GM10266 (cell line): Measurements from ENCODE around the gene DRG2.

Experiments used
- DNase-seq: peaks from one replicate; pipeline ENCODE4 v3.0.0; 2012; ENCODE audit errors: extremely low spot score
- TF ChIP-seq, protein P1 (sequence below): IDR thresholded peaks from 2 replicates; pipeline ENCODE4 v1.5.1; 2012; ENCODE audit warnings: mild to moderate bottlenecking, low read depth; ENCODE audit not compliant: control insufficient read depth, insufficient read depth; ENCODE audit errors: missing control alignments

The DRG2 gene

GRCh38 chr17:18042983-18043382, 44.8 kb upstream of the DRG2 start:
- TF ChIP-seq, protein P1, sequence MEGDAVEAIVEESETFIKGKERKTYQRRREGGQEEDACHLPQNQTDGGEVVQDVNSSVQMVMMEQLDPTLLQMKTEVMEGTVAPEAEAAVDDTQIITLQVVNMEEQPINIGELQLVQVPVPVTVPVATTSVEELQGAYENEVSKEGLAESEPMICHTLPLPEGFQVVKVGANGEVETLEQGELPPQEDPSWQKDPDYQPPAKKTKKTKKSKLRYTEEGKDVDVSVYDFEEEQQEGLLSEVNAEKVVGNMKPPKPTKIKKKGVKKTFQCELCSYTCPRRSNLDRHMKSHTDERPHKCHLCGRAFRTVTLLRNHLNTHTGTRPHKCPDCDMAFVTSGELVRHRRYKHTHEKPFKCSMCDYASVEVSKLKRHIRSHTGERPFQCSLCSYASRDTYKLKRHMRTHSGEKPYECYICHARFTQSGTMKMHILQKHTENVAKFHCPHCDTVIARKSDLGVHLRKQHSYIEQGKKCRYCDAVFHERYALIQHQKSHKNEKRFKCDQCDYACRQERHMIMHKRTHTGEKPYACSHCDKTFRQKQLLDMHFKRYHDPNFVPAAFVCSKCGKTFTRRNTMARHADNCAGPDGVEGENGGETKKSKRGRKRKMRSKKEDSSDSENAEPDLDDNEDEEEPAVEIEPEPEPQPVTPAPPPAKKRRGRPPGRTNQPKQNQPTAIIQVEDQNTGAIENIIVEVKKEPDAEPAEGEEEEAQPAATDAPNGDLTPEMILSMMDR: no peak
- DNase-seq: no peak

DNA sequence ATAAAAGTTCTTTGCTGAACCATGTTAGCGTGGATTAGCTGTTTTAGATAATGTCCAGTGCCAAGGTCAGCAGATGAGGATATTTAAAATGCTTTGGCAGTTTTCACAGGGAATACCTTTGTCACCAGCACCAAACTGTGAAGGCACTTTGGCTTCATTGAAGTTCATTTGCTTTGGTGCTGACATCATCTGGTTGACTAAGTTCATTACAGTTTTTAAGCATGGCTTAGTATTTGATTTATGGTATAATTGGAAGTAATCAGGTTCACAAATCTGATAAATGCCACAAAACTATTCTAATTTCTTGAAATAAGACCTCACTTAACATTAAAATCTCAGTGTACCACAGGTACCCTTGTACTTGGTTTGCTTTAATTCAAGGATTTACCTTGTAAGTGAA, 44.3 kb upstream of the DRG2 start:
- TF ChIP-seq, protein P1: no peak
- DNase-seq: no peak

DNA sequence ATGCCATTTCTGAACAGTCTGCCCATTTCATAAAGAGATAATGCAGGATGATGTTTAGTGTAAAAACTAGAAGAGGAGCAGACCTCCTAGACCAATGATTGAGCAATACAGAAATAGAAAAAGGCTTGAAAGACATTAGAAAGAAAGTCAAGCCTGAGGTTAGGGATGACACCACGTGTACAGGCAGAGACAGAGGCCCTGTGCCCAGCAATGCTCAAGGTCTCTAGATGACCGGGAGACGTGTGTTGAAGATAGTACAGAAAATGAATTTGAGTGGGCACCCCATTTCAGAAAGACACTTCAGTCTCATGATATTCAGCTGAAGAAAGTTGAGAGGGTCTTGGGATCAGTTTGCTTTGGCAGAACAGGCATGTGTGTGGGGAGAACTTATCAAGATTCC, 43.1 kb upstream of the DRG2 start:
- no peak for DNase-seq
- TF ChIP-seq, protein P1: no peak

DNA sequence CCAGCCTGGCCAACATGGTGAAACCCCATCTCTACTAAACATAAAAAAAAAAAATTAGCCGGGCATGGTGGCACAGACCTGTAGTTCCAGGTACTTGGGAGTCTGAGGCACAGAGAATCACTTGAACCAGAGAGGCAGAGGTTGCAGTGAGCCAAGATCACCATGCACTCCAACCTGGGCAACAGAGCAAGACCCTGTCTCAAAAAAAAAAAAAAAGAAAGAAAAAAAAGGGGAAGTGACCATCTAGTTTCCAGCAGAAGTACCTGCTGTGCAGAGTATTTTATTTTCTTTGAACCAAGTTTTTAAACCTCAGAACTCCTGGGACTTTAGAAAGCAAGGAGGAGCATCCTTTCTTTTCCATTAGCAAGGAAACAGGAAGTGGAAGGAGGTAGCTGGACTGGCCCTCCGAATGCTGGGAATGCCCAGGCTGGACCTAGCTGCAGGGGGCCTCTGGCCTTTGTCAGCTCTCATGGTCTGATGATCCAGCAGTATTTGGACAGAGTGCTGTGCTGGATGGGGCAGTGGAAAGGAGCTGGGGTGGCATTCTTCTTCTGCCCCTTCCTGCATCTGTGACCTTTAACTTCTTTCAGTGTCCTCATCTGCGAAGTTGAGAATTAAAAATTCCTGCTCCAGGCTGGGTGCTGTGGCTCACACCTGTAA, 41.9 kb upstream of the DRG2 start:
- DNase-seq: no peak
- TF ChIP-seq, protein P1: no peak

DNA sequence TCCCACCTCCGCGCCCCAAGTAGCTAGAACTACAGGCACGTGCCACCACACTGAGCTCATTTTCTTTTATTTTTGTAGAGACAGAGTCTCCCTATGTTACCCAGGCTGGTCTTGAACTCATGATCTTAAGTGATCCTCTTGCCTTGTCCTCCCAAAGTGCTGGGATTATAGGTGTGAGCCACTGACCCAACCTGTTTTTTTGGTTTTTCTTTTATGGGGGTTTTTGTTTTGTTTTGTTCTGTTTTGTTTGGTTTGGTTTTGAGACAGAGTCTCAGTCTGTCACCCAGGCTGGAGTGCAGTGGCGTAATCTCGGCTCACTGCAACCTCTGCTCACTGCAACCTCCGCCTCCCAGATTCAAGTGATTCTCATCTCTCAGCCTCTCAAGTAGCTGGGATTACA, 32.2 kb upstream of the DRG2 start:
- TF ChIP-seq, protein P1: no peak
- DNase-seq: no peak

GRCh38 chr17:18056214-18056613, 31.5 kb upstream of the DRG2 start:
- no peak for DNase-seq
- TF ChIP-seq, protein P1: no peak

DNA sequence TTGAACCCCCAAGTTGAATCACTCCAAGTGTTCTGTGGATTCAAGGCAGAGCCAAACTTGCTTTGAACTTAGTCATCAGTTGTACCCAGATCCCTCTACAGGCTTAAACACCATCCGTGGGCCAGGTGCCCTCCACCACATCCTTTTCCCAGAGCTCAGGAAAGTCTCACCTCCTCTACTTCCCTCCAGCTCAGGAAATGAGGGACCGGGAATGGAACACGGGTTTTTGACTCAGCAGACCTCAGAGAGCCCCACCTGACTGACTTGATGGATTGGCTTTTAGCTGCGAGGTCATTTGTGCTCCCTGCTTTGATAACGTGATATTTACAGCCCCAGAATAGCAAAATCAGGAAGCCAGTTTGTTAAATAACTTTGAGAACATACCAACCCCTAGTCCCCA, 28.5 kb upstream of the DRG2 start:
- no peak for DNase-seq
- TF ChIP-seq, protein P1: no peak
